Islet precursor cell (in vitro differentiated cells): ENCODE data around the gene BCL2.
"Not testable (repeated sequence)": the region's sequence is repeated elsewhere in the genome, so short reads cannot be mapped to it uniquely, and the experiment has no call there.

Experiments
- DNase-seq: peaks from one replicate; pipeline ENCODE4 v3.0.0-alpha.2; 2018

The BCL2 gene

GRCh38 chr18:63319383-63320122, at the start of gene BCL2:
Gene BCL2, minus strand, starts transcription at chr18:63319769.
- DNase-seq: no peak

- no peak for DNase-seq
Observed at GRCh38 chr18:63368611-63369010, 49.0 kb upstream of the BCL2 start.

- DNase-seq: peak; percentile 99
Observed at GRCh38 chr18:63367053-63367953, 47.7 kb upstream of the BCL2 start, which contains the start of gene KDSR. Gene KDSR, minus strand, starts transcription at chr18:63367206. Its CDS starts 88 bp downstream, at chr18:63367118.

- DNase-seq: peak; percentile 92
Observed at GRCh38 chr18:63366213-63367052, 46.9 kb upstream of the BCL2 start.

- DNase-seq: no peak
Observed at GRCh38 chr18:63365876-63366212, 46.3 kb upstream of the BCL2 start.

- DNase-seq: no peak
Observed at GRCh38 chr18:63363951-63364350, 44.4 kb upstream of the BCL2 start.

- DNase-seq: not testable (repeated sequence)
Observed at GRCh38 chr18:63363420-63363819, 43.9 kb upstream of the BCL2 start.

GRCh38 chr18:63356272-63356896, 36.8 kb upstream of the BCL2 start:
- DNase-seq: no peak

- DNase-seq: no peak
Observed at GRCh38 chr18:63350230-63350629, 30.7 kb upstream of the BCL2 start.

GRCh38 chr18:63348508-63349136, 29.1 kb upstream of the BCL2 start:
- DNase-seq: no peak

- DNase-seq: no peak
Observed at GRCh38 chr18:63346480-63347183, 27.1 kb upstream of the BCL2 start.

GRCh38 chr18:63346031-63346430, 26.5 kb upstream of the BCL2 start:
- no peak for DNase-seq

GRCh38 chr18:63344918-63345317, 25.3 kb upstream of the BCL2 start:
- no peak for DNase-seq

GRCh38 chr18:63344263-63344662, 24.7 kb upstream of the BCL2 start:
- DNase-seq: no peak

GRCh38 chr18:63342206-63342605, 22.6 kb upstream of the BCL2 start:
- peak; percentile 67 for DNase-seq

GRCh38 chr18:63339920-63340484, 20.4 kb upstream of the BCL2 start:
- no peak for DNase-seq

- no peak for DNase-seq
Observed at GRCh38 chr18:63336366-63337099, 17.0 kb upstream of the BCL2 start.

- DNase-seq: no peak
Observed at GRCh38 chr18:63331105-63331504, 11.5 kb upstream of the BCL2 start.

- no peak for DNase-seq
Observed at GRCh38 chr18:63329431-63330145, 10.0 kb upstream of the BCL2 start.

GRCh38 chr18:63326011-63326410, 6.4 kb upstream of the BCL2 start:
- no peak for DNase-seq
